MM.1S (cell line): Measurements from ENCODE around the gene GPX7.
A peak's percentile ranks its signal among the peaks of the same experiment; 100 is the strongest.

Experiments
- DNase-seq: peaks from one replicate; pipeline ENCODE4 v3.0.0-alpha.2; 2015
- H2AFZ ChIP-seq: fragments of 300-600 bp; sonication (generic); 2 replicates; pipeline ENCODE4 v1.6.0; 2016; ENCODE audit warnings: antibody characterized with exemption, low read length
- H3F3A ChIP-seq: fragments of 300-600 bp; sonication (generic); 2 replicates; pipeline ENCODE4 v1.6.1; 2016; ENCODE audit warnings: mild to moderate bottlenecking, antibody characterized with exemption, low read length, moderate library complexity, mixed read lengths; ENCODE audit not compliant: insufficient read depth
- H3K27ac ChIP-seq: fragments of 300-600 bp; sonication (generic); 2 replicates; pipeline ENCODE4 v1.5.1; 2016; ENCODE audit warnings: mild to moderate bottlenecking, low read length
- H3K27me3 ChIP-seq: fragments of 300-600 bp; sonication (generic); replicated peaks from 2 replicates; pipeline ENCODE4 v1.6.0; 2016; ENCODE audit warnings: low read length; ENCODE audit not compliant: insufficient read depth
- H3K36me3 ChIP-seq: fragments of 300-600 bp; sonication (generic); replicated peaks from 2 replicates; pipeline ENCODE4 v1.6.1; 2016; ENCODE audit warnings: mild to moderate bottlenecking, low read length, mixed read lengths; ENCODE audit not compliant: insufficient read depth
- H3K4me1 ChIP-seq: fragments of 300-600 bp; sonication (generic); 2 replicates; pipeline ENCODE4 v1.6.1; 2016; ENCODE audit warnings: low read length, mixed read lengths
- H3K4me2 ChIP-seq: fragments of 300-600 bp; sonication (generic); 2 replicates; pipeline ENCODE4 v1.6.0; 2016; ENCODE audit warnings: low read depth, low read length
- H3K4me3 ChIP-seq: fragments of 300-600 bp; sonication (generic); 2 replicates; pipeline ENCODE4 v1.5.1; 2016; ENCODE audit warnings: low read length, mixed read lengths
- H3K79me2 ChIP-seq: fragments of 300-600 bp; sonication (generic); 2 replicates; pipeline ENCODE4 v1.6.1; 2016; ENCODE audit warnings: mixed run types, low read length, mixed read lengths
- H3K9ac ChIP-seq: fragments of 300-600 bp; sonication (generic); 2 replicates; pipeline ENCODE4 v1.6.1; 2016; ENCODE audit warnings: low read length, mixed read lengths
- H3K9me2 ChIP-seq: fragments of 300-600 bp; sonication (generic); replicated peaks from 2 replicates; pipeline ENCODE4 v1.6.1; 2016; ENCODE audit warnings: mild to moderate bottlenecking, low read length, mixed read lengths; ENCODE audit not compliant: insufficient read depth
- H3K9me3 ChIP-seq: fragments of 300-600 bp; sonication (generic); replicated peaks from 2 replicates; pipeline ENCODE4 v1.6.1; 2016; ENCODE audit warnings: mild to moderate bottlenecking, low read length, mixed read lengths; ENCODE audit not compliant: insufficient read depth
- H4K20me1 ChIP-seq: fragments of 300-600 bp; sonication (generic); 2 replicates; pipeline ENCODE4 v1.6.1; 2016; ENCODE audit warnings: mild to moderate bottlenecking, low read length, moderate library complexity, mixed read lengths; ENCODE audit not compliant: insufficient read depth
- CTCF ChIP-seq: fragments of 300-600 bp; sonication (generic); IDR thresholded peaks from 2 replicates; pipeline ENCODE4 v1.5.1; 2016; ENCODE audit warnings: antibody characterized with exemption, low read length, mixed read lengths
- EZH2 ChIP-seq: fragments of 300-600 bp; sonication (generic); optimal IDR thresholded peaks from 2 replicates; pipeline ENCODE3; 2017; ENCODE audit warnings: low read depth, mild to moderate bottlenecking, antibody characterized with exemption, low read length, mixed read lengths
- EZH2phosphoT487 ChIP-seq: fragments of 300-600 bp; sonication (generic); IDR thresholded peaks from 2 replicates; pipeline ENCODE4 v1.6.1; 2018; ENCODE audit warnings: antibody characterized with exemption, low read length

The GPX7 gene

GRCh38 chr1:52600533-52601179, 1.5 kb upstream of the GPX7 start:
- no peaks in the 10 kb centered on the region for H4K20me1 ChIP-seq

GRCh38 chr1:52601519-52601918, 652 bp upstream of the GPX7 start:
- Histone ChIP-seq H3K9me2 (no peaks in the 10 kb centered on the region), H3K79me2 (no peaks in the 10 kb centered on the region), H3K27ac (no peak overlapping the region), H3K4me3 (no peak overlapping the region), H3K27me3 (no peaks in the 10 kb centered on the region), H3K4me1 (peaks cover 9% of the 10 kb centered on the region), H3F3A (no peaks in the 10 kb centered on the region), H3K9me3 (no peaks in the 10 kb centered on the region), H4K20me1 (no peaks in the 10 kb centered on the region), H3K9ac (no peak overlapping the region), H2AFZ (peak overlapping the region; percentile 63; the same call in 1 of the 2 replicates), H3K36me3 (no peaks in the 10 kb centered on the region), H3K4me2 (peak overlapping the region; percentile 63; the same call in 1 of the 2 replicates)
- DNase-seq, result no peak
- no peak for TF ChIP-seq CTCF
- no peak for TF ChIP-seq EZH2phosphoT487
- no peak for TF ChIP-seq EZH2

More at GRCh38 chr1:52600533-52601179, 1.5 kb upstream of the GPX7 start:
- TF ChIP-seq CTCF, result no peak
- TF ChIP-seq EZH2, result no peak
- TF ChIP-seq EZH2phosphoT487, result no peak
- Histone ChIP-seq H3K27ac (no peak overlapping the region), H3F3A (no peaks in the 10 kb centered on the region), H3K9me3 (no peaks in the 10 kb centered on the region), H3K36me3 (no peaks in the 10 kb centered on the region), H3K79me2 (no peaks in the 10 kb centered on the region), H3K9ac (no peak overlapping the region), H3K4me2 (no peak overlapping the region), H3K27me3 (no peaks in the 10 kb centered on the region), H3K9me2 (no peaks in the 10 kb centered on the region), H3K4me3 (no peak overlapping the region), H3K4me1 (peaks cover 9% of the 10 kb centered on the region), H2AFZ (no peak overlapping the region)
- DNase-seq, result no peak

- Histone ChIP-seq H3K9ac (no peak overlapping the region), H3K4me3 (peak overlapping the region; percentile 28; the same call in 1 of the 2 replicates), H3K4me1 (peaks cover 9% of the 10 kb centered on the region), H3F3A (no peaks in the 10 kb centered on the region), H4K20me1 (no peaks in the 10 kb centered on the region), H3K36me3 (no peaks in the 10 kb centered on the region), H3K79me2 (no peaks in the 10 kb centered on the region), H2AFZ (peak overlapping the region; percentile 82), H3K27me3 (no peaks in the 10 kb centered on the region), H3K9me2 (no peaks in the 10 kb centered on the region), H3K9me3 (no peaks in the 10 kb centered on the region), H3K4me2 (peak overlapping the region; percentile 56; the same call in 1 of the 2 replicates), H3K27ac (no peak overlapping the region)
- TF ChIP-seq EZH2phosphoT487 (no peak), CTCF (no peak), EZH2 (no peak)
- no peak for DNase-seq
Measured at GRCh38 chr1:52602856-52603600, 857 bp downstream of the GPX7 start.
